Left hindlimb (tissue), 1 donor: Measurements from ENCODE around the gene MDH2.
"Not testable (repeated sequence)": the region's sequence is repeated elsewhere in the genome, so short reads cannot be mapped to it uniquely, and the experiment has no call there.

Experiments used
- DNase-seq: peaks from one replicate; pipeline ENCODE4 v3.0.0-alpha.2; 2018

The MDH2 gene

GRCh38 chr7:76073335-76073990, 25.6 kb downstream of the MDH2 start:
- no peak for DNase-seq

GRCh38 chr7:76074306-76074971, 26.5 kb downstream of the MDH2 start:
- DNase-seq: no peak

DNA sequence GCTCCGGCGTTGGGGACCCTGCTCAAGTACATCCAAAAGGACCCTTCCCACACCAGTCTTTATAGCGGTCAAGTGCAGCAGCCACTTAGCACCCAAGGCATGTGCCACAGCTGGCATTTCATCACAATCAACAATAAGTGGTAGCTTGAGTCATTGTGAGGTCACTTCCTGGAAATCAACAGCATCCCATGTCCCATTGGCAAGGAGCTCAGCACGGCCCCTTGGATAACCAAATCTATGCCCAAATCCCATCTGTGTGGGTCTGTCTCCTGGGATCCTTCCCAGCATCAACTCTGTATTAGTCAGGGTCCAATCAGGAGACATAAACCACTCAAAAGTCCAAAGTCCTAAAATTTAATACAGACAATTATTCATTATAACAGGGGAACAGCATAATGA, 27.1 kb downstream of the MDH2 start:
- DNase-seq: no peak

DNA sequence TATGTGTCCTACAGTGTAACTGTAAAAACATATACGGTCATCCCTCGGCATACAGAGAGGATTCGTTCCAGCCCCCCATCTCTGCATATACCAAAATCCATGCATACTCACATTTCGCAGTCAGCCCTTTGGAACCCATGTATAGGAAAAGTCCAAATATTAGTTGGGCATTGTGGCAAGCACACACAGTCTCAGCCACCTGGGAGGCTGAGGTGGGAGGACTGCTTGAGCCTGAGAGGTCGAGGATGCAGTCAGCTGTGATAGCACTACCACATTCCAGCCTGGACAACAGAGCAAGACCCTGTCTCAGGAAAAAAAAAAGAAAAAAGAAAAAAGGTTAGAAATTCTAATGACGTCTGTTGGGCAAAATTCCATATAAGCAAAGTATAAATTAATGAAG, 29.1 kb downstream of the MDH2 start:
- DNase-seq: no peak

DNA sequence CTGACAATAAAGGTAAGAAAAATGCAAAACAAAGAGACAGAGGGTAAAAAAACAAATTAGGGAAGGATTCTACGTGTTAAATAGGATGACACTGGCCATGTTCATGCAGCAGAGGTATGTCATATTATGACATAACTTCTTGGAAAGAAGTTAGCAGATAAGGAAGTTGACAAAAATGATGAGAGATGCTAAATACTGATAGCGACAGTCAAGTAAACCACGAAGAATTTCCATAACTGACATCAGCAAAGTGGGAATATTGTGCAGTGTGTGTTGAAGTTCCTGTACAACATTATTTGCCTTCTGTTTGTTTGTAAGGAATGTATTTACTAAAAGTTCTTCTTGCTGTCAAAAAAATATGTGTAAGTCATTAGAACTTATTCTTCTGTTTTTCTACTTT, 29.5 kb downstream of the MDH2 start:
- no peak for DNase-seq

DNA sequence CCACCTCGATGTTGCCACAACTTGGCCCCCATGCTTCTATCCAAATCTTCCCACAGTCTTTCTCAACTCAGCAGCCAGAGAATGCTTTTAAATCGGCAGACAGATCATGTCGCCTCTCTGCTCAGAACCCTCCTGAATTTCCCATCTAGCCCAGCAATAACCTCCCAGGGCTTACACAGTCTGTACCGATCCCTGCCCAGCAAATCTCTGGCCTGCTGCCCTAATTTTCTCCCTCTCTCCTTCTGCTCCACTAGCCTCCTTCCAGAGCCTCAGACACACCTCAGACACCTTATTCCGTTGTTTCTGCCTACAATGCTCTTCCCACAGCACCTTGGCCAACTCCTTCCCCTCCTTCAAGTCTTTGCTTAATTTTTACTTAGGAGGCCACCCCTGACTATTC, 32.3 kb downstream of the MDH2 start:
- no peak for DNase-seq

DNA sequence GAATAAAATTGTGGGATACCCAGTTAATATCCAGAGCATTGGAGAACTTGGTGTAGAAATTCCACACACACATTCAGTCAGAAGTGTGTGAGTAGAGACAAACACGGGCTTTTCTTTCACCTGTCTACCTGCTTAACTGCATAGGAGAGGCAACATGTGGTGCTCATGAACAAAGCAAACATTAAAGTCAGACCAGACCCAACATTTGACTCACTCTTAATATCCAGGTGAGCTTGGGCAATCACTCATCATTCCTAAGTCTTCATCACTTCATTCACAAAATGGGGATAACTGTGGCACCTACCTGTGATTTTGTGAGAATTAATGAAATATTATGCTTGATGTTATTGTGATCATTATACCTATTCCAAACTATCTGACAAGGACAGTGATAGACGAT, 36.2 kb downstream of the MDH2 start:
- not testable (repeated sequence) for DNase-seq

DNA sequence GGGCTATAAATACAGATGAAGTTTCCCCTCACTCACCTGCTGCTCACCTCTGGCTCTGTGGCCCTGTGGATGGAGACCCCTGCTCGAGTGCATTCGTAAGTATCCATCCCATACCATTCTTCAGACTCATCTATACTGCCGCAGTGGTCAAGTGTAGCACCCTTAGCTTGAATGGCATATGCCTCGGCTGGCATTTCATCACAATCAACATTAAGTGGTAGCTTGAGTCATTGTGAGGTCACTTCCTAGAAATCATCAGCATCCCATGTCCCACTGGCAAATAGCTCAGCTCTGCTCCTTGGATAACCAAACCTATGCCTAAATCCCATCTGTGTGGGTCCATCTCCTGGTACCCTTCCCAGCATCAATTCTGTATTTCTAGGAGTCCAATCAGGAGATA, 38.2 kb downstream of the MDH2 start:
- no peak for DNase-seq

DNA sequence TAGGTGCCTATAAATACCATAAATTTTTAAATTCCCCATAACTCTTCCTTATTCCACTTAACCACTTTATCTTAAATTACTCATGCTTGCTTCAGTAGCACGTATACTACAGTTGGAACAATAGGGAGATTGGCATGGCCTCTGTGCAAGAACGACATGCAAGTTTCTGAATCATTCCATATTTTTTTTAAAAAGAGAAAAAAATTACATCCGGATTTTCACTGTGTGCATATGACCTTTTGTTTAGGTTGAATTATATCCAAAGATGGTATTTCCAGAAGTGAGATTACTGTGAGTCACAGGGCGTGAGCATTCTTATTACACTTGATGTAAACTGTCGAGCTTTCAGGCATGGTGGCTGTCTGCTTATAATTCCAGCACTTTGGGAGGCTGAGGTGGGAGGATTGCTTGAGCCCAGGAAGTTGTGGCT, 39.5 kb downstream of the MDH2 start:
- not testable (repeated sequence) for DNase-seq

DNA sequence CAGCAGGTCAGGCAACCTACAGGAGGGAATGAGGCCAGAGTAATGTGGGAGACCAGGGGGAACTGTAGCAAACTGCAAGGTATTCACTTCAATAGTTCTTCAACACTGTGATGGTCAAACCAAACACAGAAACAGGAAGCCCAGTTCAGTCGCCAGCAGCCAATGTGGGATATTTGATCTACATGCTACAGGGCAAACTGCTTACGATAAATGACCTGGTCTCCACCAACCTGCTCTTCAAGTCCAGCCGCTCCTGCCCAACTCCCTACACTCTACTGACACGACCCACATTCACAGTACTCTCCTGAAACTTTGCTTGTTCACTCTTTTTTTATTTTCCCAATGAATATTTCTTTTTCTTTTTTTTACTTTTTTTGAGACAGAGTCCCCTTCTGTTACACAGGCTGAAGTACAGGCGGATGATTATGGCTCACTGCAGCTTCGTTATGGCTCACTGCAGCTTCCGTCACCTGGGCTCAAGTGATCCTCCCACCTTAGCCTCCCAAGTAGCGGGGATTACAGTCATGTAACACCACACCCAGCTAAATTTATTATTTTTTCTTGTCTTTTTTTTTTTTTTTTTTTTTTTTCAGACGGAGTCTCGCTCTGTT, 42.1 kb downstream of the MDH2 start:
- no peak for DNase-seq

DNA sequence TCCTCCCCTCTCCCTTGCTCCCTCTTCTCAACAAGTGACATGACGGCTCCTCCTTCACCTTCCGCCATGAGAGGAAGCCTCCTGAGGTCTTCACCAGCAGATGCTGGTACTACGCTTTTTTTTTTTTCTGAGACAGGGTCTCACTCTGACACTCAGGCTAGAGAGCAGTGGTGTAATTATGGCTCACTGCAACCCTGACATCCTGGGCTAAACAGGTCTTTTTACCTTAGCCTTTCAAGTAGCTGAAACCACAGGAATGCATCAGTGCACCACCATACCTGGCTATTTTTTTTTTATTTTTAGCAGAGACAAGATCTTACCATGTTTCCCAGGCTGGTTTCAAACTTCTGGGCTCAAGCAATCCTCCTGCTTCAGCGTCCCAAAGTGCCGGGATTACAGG, 43.6 kb downstream of the MDH2 start:
- no peak for DNase-seq

DNA sequence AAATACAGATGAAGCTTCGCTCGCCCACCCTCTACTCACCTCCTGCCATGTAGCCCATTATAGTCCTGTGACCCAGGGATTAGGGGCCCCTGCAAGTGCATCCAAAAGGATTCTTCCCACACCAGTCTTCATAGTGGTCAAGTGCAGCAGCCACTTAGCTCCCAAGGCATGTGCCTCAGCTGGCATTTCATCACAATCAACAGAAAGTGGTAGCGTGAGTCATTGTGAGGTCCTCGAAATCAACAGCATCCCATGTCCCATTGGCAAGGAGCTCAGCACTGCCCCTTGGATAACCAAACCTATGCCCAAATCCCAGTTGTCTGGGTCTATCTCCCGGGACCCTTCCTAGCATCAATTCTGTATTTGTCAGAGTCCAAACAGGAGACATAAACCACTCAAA, 45.6 kb downstream of the MDH2 start:
- not testable (repeated sequence) for DNase-seq

GRCh38 chr7:76094326-76094725, 46.4 kb downstream of the MDH2 start:
- not testable (repeated sequence) for DNase-seq

- DNase-seq: no peak
These were observed 48.0 kb downstream of the MDH2 start for GRCh38 chr7:76095908-76096307.

DNA sequence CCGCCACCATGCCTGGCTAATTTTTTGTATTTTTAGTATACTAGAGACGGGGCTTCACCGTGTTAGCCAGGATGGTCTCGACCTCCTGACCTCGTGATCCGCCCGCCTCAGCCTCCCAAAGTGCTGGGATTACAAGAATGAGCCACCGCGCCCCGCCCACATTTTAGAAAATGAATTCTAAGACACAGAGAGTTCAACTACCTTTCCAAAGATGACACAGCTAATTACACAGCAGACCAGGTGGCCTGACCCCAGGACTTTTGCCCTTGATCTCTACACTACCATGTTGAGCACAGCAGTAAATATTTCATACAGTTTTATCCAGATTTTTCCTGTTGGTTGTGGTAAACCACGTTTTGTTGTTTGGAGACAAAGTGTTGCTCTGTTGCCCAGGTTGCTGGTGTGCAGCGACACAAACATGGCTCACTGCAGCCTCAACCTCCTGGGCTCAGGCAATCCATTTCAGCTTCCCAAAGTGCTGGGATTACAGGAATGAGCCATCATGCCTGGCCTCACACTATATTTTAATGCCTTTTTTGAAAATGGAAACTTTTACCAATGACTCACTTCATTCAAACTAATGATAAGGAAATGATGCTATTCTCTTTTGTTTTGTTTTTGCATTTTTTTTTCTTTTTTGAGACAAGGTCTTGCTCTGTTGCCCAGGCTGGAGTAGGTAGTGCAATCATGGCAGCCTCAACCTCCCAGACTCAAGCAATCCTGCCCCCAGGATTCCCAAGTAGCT, 54.0 kb downstream of the MDH2 start:
- not testable (repeated sequence) for DNase-seq

- not testable (repeated sequence) for DNase-seq
These were observed 55.9 kb downstream of the MDH2 start for GRCh38 chr7:76103788-76104187.

GRCh38 chr7:76106130-76106529, 58.2 kb downstream of the MDH2 start:
- not testable (repeated sequence) for DNase-seq

GRCh38 chr7:76106893-76107292, 59.0 kb downstream of the MDH2 start:
- no peak for DNase-seq

GRCh38 chr7:76108540-76109233, 60.8 kb downstream of the MDH2 start:
- DNase-seq: no peak

DNA sequence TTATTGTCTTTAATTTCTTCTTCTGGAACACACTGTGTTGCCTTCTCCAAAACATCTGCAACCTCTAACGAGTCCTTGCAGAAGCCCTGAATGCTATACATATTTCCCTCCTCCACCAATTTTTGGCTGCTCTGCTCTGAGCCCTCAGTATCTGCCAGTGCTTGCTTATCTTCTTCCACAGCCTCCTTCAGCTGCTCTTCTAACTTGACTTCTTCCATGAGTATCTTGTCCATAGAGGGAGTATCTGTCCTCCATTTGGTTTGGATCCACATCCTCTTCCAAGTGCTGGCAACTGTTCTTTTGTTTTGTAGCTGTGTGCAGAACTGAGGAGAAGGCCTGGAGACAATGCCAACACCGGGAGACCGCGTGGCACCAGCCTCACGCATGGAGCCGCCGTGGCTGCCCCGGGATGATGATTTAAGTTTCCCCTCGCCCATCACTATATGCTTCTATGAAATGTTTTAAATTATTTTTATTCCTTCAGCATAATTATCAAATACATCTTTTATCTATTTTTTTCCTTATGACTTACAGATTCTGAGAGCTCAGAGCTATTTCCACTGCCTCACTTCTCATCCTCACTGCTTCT, 65.2 kb downstream of the MDH2 start:
- not testable (repeated sequence) for DNase-seq

- DNase-seq: not testable (repeated sequence)
These were observed 66.8 kb downstream of the MDH2 start for GRCh38 chr7:76114742-76115141.
